Vagina (tissue), 2 donors: ENCODE measurements around the gene TPT1.

Experiments used
- CTCF ChIP-seq, 3 experiments: fragments of 450-650 bp in 2 of 3; fragments of 200-600 bp in 1 of 3; sonication (generic) in 1 of 3; IDR thresholded peaks; one replicate each; pipeline ENCODE4 v1.5.1; 2017 to 2019; ENCODE audit warnings: antibody characterized with exemption in 3 of 3, mild to moderate bottlenecking in 2 of 3, moderate library complexity in 2 of 3
- POLR2AphosphoS5 ChIP-seq, 2 donors: sonication (generic); formaldehyde crosslinking; IDR thresholded peaks; one replicate each; pipeline ENCODE4 v1.9.0; 2017; ENCODE audit warnings: antibody characterized with exemption in 2 of 2, mild to moderate bottlenecking in 2 of 2, low read depth in 1 of 2; ENCODE audit not compliant: insufficient read depth in 1 of 2

- TF ChIP-seq POLR2AphosphoS5 (IDR thresholded peaks at IDR 0.05; ENCODE audit: insufficient read depth in 1 of 2, low read depth in 1 of 2), result no peak
- TF ChIP-seq CTCF (IDR thresholded peaks at IDR 0.05), result no peak
Measured at GRCh38 chr13:45350152-45350551, 9.2 kb upstream of the TPT1 start.
